ENCODE results near the gene SLC44A5. TPM values are rescaled to one million over a fixed set of nuclear protein-coding genes. Genes with fewer than 3 reads are reported as not detected.
A peak's percentile ranks its signal among the peaks of the same experiment; 100 is the strongest.

The SLC44A5 gene
- total RNA-seq, 1 donor from 2014 or later: 15.4 TPM

- DNase-seq: no peak
- peaks cover 6% of the 10 kb centered on the region for H3K4me1 Mint-ChIP-seq (ENCODE audit: low read depth, unreplicated experiment)
- TF ChIP-seq, protein P1, sequence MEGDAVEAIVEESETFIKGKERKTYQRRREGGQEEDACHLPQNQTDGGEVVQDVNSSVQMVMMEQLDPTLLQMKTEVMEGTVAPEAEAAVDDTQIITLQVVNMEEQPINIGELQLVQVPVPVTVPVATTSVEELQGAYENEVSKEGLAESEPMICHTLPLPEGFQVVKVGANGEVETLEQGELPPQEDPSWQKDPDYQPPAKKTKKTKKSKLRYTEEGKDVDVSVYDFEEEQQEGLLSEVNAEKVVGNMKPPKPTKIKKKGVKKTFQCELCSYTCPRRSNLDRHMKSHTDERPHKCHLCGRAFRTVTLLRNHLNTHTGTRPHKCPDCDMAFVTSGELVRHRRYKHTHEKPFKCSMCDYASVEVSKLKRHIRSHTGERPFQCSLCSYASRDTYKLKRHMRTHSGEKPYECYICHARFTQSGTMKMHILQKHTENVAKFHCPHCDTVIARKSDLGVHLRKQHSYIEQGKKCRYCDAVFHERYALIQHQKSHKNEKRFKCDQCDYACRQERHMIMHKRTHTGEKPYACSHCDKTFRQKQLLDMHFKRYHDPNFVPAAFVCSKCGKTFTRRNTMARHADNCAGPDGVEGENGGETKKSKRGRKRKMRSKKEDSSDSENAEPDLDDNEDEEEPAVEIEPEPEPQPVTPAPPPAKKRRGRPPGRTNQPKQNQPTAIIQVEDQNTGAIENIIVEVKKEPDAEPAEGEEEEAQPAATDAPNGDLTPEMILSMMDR (IDR thresholded peaks at IDR 0.05; ENCODE audit: partially characterized antibody, unreplicated experiment): no peak
- H3K4me3 Mint-ChIP-seq (ENCODE audit: unreplicated experiment): no peak overlapping the region
- H3K27me3 Mint-ChIP-seq (ENCODE audit: unreplicated experiment): no peaks in the 10 kb centered on the region
- H3K36me3 Mint-ChIP-seq (ENCODE audit: unreplicated experiment): no peaks in the 10 kb centered on the region
- H3K27ac Mint-ChIP-seq (ENCODE audit: unreplicated experiment): no peak overlapping the region
- H3K9me3 Mint-ChIP-seq (ENCODE audit: unreplicated experiment): peaks cover 3% of the 10 kb centered on the region
Observed at GRCh38 chr1:75276385-75276784, 334.5 kb downstream of the SLC44A5 start.

DNA sequence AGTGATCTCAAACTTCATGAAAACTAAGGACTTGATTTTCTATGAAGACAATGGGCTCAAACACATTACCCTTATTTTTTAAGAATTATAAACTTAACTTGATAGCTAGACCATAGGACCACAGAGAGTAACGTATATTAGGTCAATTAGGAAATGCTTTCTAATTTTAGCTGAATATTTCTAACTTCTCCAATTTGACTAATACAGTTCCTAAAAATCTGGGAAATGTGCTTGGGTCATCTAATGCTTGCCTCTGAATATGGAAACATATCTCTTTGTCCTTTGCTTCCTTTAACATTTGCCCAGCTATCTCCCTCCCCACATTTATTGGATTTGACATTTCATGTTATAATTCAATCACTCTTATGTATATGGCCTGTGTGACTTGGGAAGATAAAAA lies 335.3 kb downstream of the SLC44A5 start:
- Mint-ChIP-seq H3K36me3 (ENCODE audit: unreplicated experiment) (no peaks in the 10 kb centered on the region), H3K27ac (ENCODE audit: unreplicated experiment) (no peak overlapping the region), H3K4me1 (ENCODE audit: low read depth, unreplicated experiment) (peaks cover 6% of the 10 kb centered on the region), H3K9me3 (ENCODE audit: unreplicated experiment) (peaks cover 3% of the 10 kb centered on the region), H3K27me3 (ENCODE audit: unreplicated experiment) (no peaks in the 10 kb centered on the region), H3K4me3 (ENCODE audit: unreplicated experiment) (no peak overlapping the region)
- DNase-seq: no peak
- TF ChIP-seq, protein P1 (IDR thresholded peaks at IDR 0.05; ENCODE audit: partially characterized antibody, unreplicated experiment): no peak

DNA sequence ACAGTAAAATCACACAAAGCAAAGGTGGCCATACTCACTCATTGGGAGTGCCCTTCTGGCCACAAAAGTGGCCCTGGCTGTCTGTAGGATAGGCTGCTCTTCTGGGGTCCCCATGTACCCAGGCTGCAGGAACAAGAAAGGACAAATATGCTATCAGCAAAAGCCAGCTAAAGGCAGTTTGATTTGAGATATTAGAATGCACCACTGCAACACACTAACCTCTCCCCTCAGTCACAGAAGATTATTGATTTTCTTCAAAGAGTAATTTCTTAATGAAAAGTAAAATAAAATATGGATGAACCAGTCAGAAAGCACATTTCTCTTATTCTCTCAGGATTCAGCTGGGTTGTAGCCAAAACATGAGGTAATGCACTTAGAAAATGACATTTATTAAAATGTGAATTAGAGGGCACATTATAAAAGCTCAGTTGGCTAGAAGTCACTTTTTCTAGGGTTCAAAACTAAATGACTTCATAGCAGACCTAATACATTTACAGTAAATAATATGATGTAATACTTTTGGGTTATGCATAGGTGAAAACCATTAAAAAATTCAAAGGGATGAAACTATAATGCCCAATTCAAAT lies 335.9 kb downstream of the SLC44A5 start:
- DNase-seq: no peak
- Mint-ChIP-seq H3K4me3 (ENCODE audit: unreplicated experiment) (no peak overlapping the region), H3K36me3 (ENCODE audit: unreplicated experiment) (no peaks in the 10 kb centered on the region), H3K9me3 (ENCODE audit: unreplicated experiment) (peaks cover 3% of the 10 kb centered on the region), H3K4me1 (ENCODE audit: low read depth, unreplicated experiment) (peaks cover 6% of the 10 kb centered on the region), H3K27me3 (ENCODE audit: unreplicated experiment) (no peaks in the 10 kb centered on the region), H3K27ac (ENCODE audit: unreplicated experiment) (no peak overlapping the region)
- TF ChIP-seq, protein P1 (IDR thresholded peaks at IDR 0.05; ENCODE audit: partially characterized antibody, unreplicated experiment): no peak

DNA sequence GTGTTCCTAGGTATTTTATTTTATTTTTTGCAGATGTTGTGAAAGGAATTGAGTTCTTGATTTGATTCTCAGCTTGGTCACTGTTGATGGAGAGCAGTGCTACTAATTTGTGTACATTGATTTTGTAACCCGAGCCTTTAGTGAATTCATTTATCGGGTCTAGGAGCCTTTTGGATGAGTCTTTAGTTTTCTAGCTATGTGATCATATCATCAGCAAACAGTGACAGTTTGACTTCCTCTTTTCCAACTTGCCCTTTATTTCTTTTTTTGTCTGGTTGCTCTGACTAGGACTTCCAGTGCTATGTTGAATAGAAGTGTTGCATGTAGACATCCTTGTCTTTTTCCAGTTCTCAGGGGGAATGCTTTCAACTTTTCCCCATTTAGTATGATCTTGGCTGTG lies 337.8 kb downstream of the SLC44A5 start:
- peaks cover 6% of the 10 kb centered on the region for H3K4me1 Mint-ChIP-seq (ENCODE audit: low read depth, unreplicated experiment)
- TF ChIP-seq, protein P1 (IDR thresholded peaks at IDR 0.05; ENCODE audit: partially characterized antibody, unreplicated experiment): no peak
- H3K27ac Mint-ChIP-seq (ENCODE audit: unreplicated experiment): no peak overlapping the region
- DNase-seq: no peak
- H3K4me3 Mint-ChIP-seq (ENCODE audit: unreplicated experiment): no peak overlapping the region
- H3K36me3 Mint-ChIP-seq (ENCODE audit: unreplicated experiment): no peaks in the 10 kb centered on the region
- peaks cover 3% of the 10 kb centered on the region for H3K9me3 Mint-ChIP-seq (ENCODE audit: unreplicated experiment)
- no peaks in the 10 kb centered on the region for H3K27me3 Mint-ChIP-seq (ENCODE audit: unreplicated experiment)

GRCh38 chr1:75265792-75266191 lies 345.1 kb downstream of the SLC44A5 start:
- H3K4me3 Mint-ChIP-seq (ENCODE audit: unreplicated experiment): no peak overlapping the region
- H3K27ac Mint-ChIP-seq (ENCODE audit: unreplicated experiment): no peak overlapping the region
- TF ChIP-seq, protein P1 (IDR thresholded peaks at IDR 0.05; ENCODE audit: partially characterized antibody, unreplicated experiment): peak; percentile 91
- no peaks in the 10 kb centered on the region for H3K4me1 Mint-ChIP-seq (ENCODE audit: low read depth, unreplicated experiment)
- no peaks in the 10 kb centered on the region for H3K36me3 Mint-ChIP-seq (ENCODE audit: unreplicated experiment)
- H3K27me3 Mint-ChIP-seq (ENCODE audit: unreplicated experiment): no peaks in the 10 kb centered on the region
- no peak for DNase-seq
- H3K9me3 Mint-ChIP-seq (ENCODE audit: unreplicated experiment): no peaks in the 10 kb centered on the region

All from glutamatergic neuron (in vitro differentiated cells).